Body of pancreas (tissue), 4 donors: ENCODE results near the gene KCNMB4. TPM values are rescaled to one million over a fixed set of nuclear protein-coding genes. Genes with fewer than 3 reads are reported as not detected.
"Not testable (repeated sequence)": the region's sequence is repeated elsewhere in the genome, so short reads cannot be mapped to it uniquely, and the experiment has no call there.

Experiments used
- ATAC-seq: fragments of 150-250 bp; one replicate; pipeline ENCODE4 v1.9.1; 2016
- DNase-seq, 4 donors: peaks; one replicate each; pipeline ENCODE4 v3.0.0-alpha.2; 2019
- H3K27ac ChIP-seq, 4 donors: fragments of 200-600 bp; sonication (generic); 1 replicate in 3 of 4; 2 replicates in 1 of 4; pipeline versions ENCODE4 v1.5.1 to v1.6.1; 2016 to 2019; ENCODE audit warnings: mild to moderate bottlenecking in 1 of 4, mixed read lengths in 1 of 4, moderate library complexity in 1 of 4
- H3K27me3 ChIP-seq, 2 donors: fragments of 200-600 bp; sonication (generic); one replicate each; pipeline ENCODE4 v1.6.0; 2016; ENCODE audit warnings: mild to moderate bottlenecking in 1 of 2
- H3K36me3 ChIP-seq, 2 donors: fragments of 200-600 bp; sonication (generic); replicated peaks in 1 of 2; 2 replicates each; pipeline ENCODE4 v1.5.1; 2016; ENCODE audit warnings: low read depth in 2 of 2; ENCODE audit not compliant: insufficient read depth in 1 of 2
- H3K4me1 ChIP-seq: fragments of 200-600 bp; sonication (generic); one replicate; pipeline ENCODE4 v1.6.0; 2016
- H3K4me3 ChIP-seq, 2 donors: fragments of 200-600 bp; sonication (generic); 1 replicate in 1 of 2; 2 replicates in 1 of 2; pipeline ENCODE4 v1.5.1; 2016 to 2019
- H3K9me3 ChIP-seq, 3 donors: fragments of 200-600 bp; sonication (generic); 1 replicate in 2 of 3; 2 replicates in 1 of 3; pipeline ENCODE4 v1.5.1; 2016
- CTCF ChIP-seq, 7 experiments: fragments of 450-650 bp in 4 of 7; fragments of 200-600 bp in 3 of 7; sonication (generic) in 3 of 7; IDR thresholded peaks; one replicate each; pipeline ENCODE4 v1.5.1; 2016 to 2019; ENCODE audit warnings: antibody characterized with exemption in 7 of 7
- POLR2A ChIP-seq, 3 donors: fragments of 450-650 bp; IDR thresholded peaks; one replicate each; pipeline ENCODE4 v1.6.1; 2016; ENCODE audit warnings: antibody characterized with exemption in 3 of 3, mild to moderate bottlenecking in 2 of 3
- WGBS, 2 donors: methylation state at CpG; one replicate each; pipeline ENCODE4 v1.1.5; 2017; 5-methylcytosine and 5-hydroxymethylcytosine counted together
- intact Hi-C: fragments of 100-400 bp; cut with DNase I; formaldehyde crosslinking; loops from one replicate; pipeline ENCODE4 v1.15.1; 2023
- total RNA-seq, 2 donors: library from RNA; depleted of rRNA; stranded (reverse); fragments of >200 nt; gene quantifications; one replicate each; pipeline ENCODE4 v1.1.0, GENCODE V29; 2016

Gene KCNMB4
- total RNA-seq, 2 donors from 2014 or later, result 0.33 to 1.6 TPM

- ATAC-seq, result no peak
- no peaks in the 10 kb centered on the region for H3K27me3 ChIP-seq
- WGBS, 2 donors, result 86 to 87% methylated on average over 4 of the region's 4 CpGs
- intact Hi-C loops, result no loop called here
- DNase-seq, result no peak
- no peak overlapping the region for H3K4me3 ChIP-seq
- H3K4me1 ChIP-seq, result no peaks in the 10 kb centered on the region
- TF ChIP-seq POLR2A (IDR thresholded peaks at IDR 0.05), result no peak
- TF ChIP-seq CTCF (IDR thresholded peaks at IDR 0.05), result no peak
- H3K27ac ChIP-seq, result no peak overlapping the region
- H3K36me3 ChIP-seq, result no peaks in the 10 kb centered on the region
- H3K9me3 ChIP-seq, result peaks cover 0 to 6% (median 0%) of the 10 kb centered on the region in 3 donors
These were observed 17.4 kb downstream of the KCNMB4 start for GRCh38 chr12:70383484-70383883.

- Histone ChIP-seq H3K4me3 (no peak overlapping the region), H3K36me3 (no peaks in the 10 kb centered on the region), H3K27me3 (no peaks in the 10 kb centered on the region), H3K4me1 (no peaks in the 10 kb centered on the region), H3K27ac (no peak overlapping the region), H3K9me3 (peaks cover 0 to 4% (median 0%) of the 10 kb centered on the region in 3 donors)
- WGBS, 2 donors, result 65 to 79% methylated on average over 3 of the region's 3 CpGs
- no peak for TF ChIP-seq CTCF (IDR thresholded peaks at IDR 0.05)
- no peak for TF ChIP-seq POLR2A (IDR thresholded peaks at IDR 0.05)
- intact Hi-C loops, result no loop called here
- no peak for ATAC-seq
- DNase-seq, result no peak
These were observed 17.8 kb downstream of the KCNMB4 start for GRCh38 chr12:70383886-70384285.

- no peak for DNase-seq
- Histone ChIP-seq H3K9me3 (no peaks in the 10 kb centered on the region), H3K27me3 (no peaks in the 10 kb centered on the region), H3K4me3 (no peak overlapping the region), H3K36me3 (no peaks in the 10 kb centered on the region), H3K4me1 (no peaks in the 10 kb centered on the region), H3K27ac (no peak overlapping the region)
- 79 to 83% methylated on average over 1 of the region's 1 CpG for WGBS, 2 donors
- intact Hi-C loops, result no loop called here
- ATAC-seq, result no peak
- no peak for TF ChIP-seq POLR2A (IDR thresholded peaks at IDR 0.05)
- no peak for TF ChIP-seq CTCF (IDR thresholded peaks at IDR 0.05)
These were observed 20.7 kb downstream of the KCNMB4 start for GRCh38 chr12:70386771-70387170.

- no peaks in the 10 kb centered on the region for H3K27me3 ChIP-seq
- H3K27ac ChIP-seq, result no peak overlapping the region
- DNase-seq (no peak), ATAC-seq (no peak)
- WGBS, 2 donors, result 64 to 67% methylated on average over 2 of the region's 2 CpGs
- intact Hi-C loops, result no loop called here
- TF ChIP-seq CTCF (IDR thresholded peaks at IDR 0.05) (no peak), POLR2A (IDR thresholded peaks at IDR 0.05) (no peak)
- H3K4me3 ChIP-seq, result no peak overlapping the region
- no peaks in the 10 kb centered on the region for H3K9me3 ChIP-seq
- H3K36me3 ChIP-seq, result no peaks in the 10 kb centered on the region
- H3K4me1 ChIP-seq, result no peaks in the 10 kb centered on the region
These were observed 23.6 kb downstream of the KCNMB4 start for GRCh38 chr12:70389678-70390077.

GRCh38 chr12:70392631-70393030, 26.5 kb downstream of the KCNMB4 start:
- H3K4me3 ChIP-seq, intact Hi-C loops, H3K36me3 ChIP-seq, H3K9me3 ChIP-seq, H3K27me3 ChIP-seq, DNase-seq, H3K27ac ChIP-seq, H3K4me1 ChIP-seq, ATAC-seq: not testable (repeated sequence)
- 14 to 20% methylated on average over 1 of the region's 1 CpG for WGBS, 2 donors
